NCI-H510A (cell line): ENCODE measurements around the gene ANKRD11.

Experiments used
- DNase-seq: peaks from one replicate; lab custom pipeline; 2025; lab: John Stamatoyannopoulos, UW

The ANKRD11 gene

GRCh38 chr16:89506791-89507191 is 16.4 kb upstream of the ANKRD11 start:
- DNase-seq = no peak

- DNase-seq = no peak
These were observed 15.7 kb upstream of the ANKRD11 start for GRCh38 chr16:89506113-89506504.

GRCh38 chr16:89505204-89506112 is 15.1 kb upstream of the ANKRD11 start:
- DNase-seq = peak; percentile 29

- no peak for DNase-seq
These were observed 13.7 kb upstream of the ANKRD11 start for GRCh38 chr16:89504091-89504490.

- DNase-seq = no peak
These were observed 11.9 kb upstream of the ANKRD11 start for GRCh38 chr16:89502081-89502843.

- no peak for DNase-seq
These were observed 9.4 kb upstream of the ANKRD11 start for GRCh38 chr16:89499767-89500166.

- DNase-seq = no peak
These were observed 8.5 kb upstream of the ANKRD11 start for GRCh38 chr16:89498839-89499238.

- no peak for DNase-seq
These were observed 4.8 kb upstream of the ANKRD11 start for GRCh38 chr16:89495121-89495520.

- DNase-seq = no peak
These were observed 3.4 kb upstream of the ANKRD11 start for GRCh38 chr16:89493776-89494175.

GRCh38 chr16:89491974-89492687 is 1.8 kb upstream of the ANKRD11 start:
- peak; percentile 29 for DNase-seq

GRCh38 chr16:89491238-89491869 is 993 bp upstream of the ANKRD11 start:
- no peak for DNase-seq

GRCh38 chr16:89489898-89490438 is 393 bp downstream of the ANKRD11 start:
- DNase-seq = no peak

GRCh38 chr16:89489040-89489897 is 1.1 kb downstream of the ANKRD11 start:
- no peak for DNase-seq

GRCh38 chr16:89485701-89486246 is 4.6 kb downstream of the ANKRD11 start:
- DNase-seq = no peak

GRCh38 chr16:89484923-89485679 is 5.3 kb downstream of the ANKRD11 start:
- DNase-seq = no peak

- DNase-seq = no peak
These were observed 6.3 kb downstream of the ANKRD11 start for GRCh38 chr16:89484041-89484501.

GRCh38 chr16:89482817-89483205 is 7.5 kb downstream of the ANKRD11 start:
- no peak for DNase-seq

- no peak for DNase-seq
These were observed 8.1 kb downstream of the ANKRD11 start for GRCh38 chr16:89482150-89482816.

GRCh38 chr16:89481356-89481955 is 8.9 kb downstream of the ANKRD11 start:
- no peak for DNase-seq
